ENCODE measurements around the gene IKZF5. TPM values are rescaled to one million over a fixed set of nuclear protein-coding genes. Genes with fewer than 3 reads are reported as not detected.

Gene IKZF5
- total and polyA plus RNA-seq, 2 of the 4 experiments (the other 2 are of a cell fraction) = 2.9 to 4.4 TPM

DNA sequence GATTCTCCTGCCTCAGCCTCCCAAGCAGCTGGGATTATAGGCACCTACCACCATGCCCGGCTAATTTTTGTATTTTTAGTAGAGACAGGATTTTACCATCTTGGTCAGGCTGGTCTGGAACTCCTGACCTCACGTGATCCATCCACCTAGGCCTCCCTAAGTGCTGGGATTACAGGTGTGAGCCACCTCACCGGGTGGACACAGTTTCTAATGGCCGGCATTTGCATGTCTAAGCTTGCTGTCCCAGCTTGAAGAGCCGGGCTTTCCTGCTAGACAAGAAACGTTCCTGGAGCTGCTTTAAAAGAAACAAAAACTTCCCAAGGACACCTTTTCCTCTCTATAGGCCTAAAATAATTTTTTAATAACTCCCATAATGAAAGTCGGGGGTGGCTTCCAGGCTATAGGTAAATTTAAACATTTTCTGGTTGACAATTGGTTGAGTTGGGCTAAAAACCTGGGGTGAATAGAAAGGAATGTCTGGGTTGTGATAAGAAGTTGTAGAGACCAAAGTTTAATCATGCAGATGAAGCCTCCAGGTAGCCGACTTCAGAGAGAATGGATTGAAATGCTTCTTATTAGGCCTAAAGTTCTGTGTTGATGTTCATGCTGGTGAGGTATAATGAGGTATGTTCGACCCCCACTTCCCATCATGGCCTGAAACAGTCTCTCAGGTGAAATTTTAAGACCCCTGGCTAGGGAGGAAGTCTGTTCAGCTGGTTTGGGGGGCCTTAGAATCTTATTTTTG is 9.0 kb upstream of the IKZF5 start:
- Histone ChIP-seq H3K9ac (ENCODE audit: low read depth, low read length) (no peak overlapping the region), H2BK15ac (ENCODE audit: low read depth, low read length) (no peak overlapping the region), H3K79me1 (ENCODE audit: low read depth in 1 of 2, low read length in 2 of 2) (no peaks in the 10 kb centered on the region), H2BK20ac (ENCODE audit: low read depth, low read length) (no peak overlapping the region), H3K4me1 (ENCODE audit: control insufficient read depth, insufficient read depth, low read length) (no peaks in the 10 kb centered on the region), H3K56ac (ENCODE audit: extremely low read depth, insufficient read depth, low read length) (no peak overlapping the region), H3K9me3 (ENCODE audit: control insufficient read depth, insufficient read depth, low read length) (no peaks in the 10 kb centered on the region), H3K14ac (replicated peaks; ENCODE audit: low read depth, low read length) (no peak overlapping the region), H3K4ac (ENCODE audit: low read depth, low read length) (no peak overlapping the region), H4K20me1 (ENCODE audit: insufficient read depth, low read length) (no peaks in the 10 kb centered on the region), H3K4me2 (ENCODE audit: low read depth, low read length) (no peak overlapping the region), H3K27ac (ENCODE audit: insufficient read depth, low read length) (no peak overlapping the region), H3K23ac (ENCODE audit: low read depth, low read length) (no peak overlapping the region), H3K36me3 (ENCODE audit: control insufficient read depth, insufficient read depth, low read length) (no peaks in the 10 kb centered on the region), H3K27me3 (ENCODE audit: control insufficient read depth, insufficient read depth, low read length) (no peaks in the 10 kb centered on the region), H3K18ac (ENCODE audit: low read depth, low read length) (no peak overlapping the region), H2AK5ac (ENCODE audit: low read depth, low read length) (no peak overlapping the region), H2AFZ (replicated peaks; ENCODE audit: low read length, poor library complexity) (no peak overlapping the region), H4K5ac (ENCODE audit: low read depth, low read length) (no peak overlapping the region), H3K4me3 (ENCODE audit: insufficient read depth, low read depth, low read length) (no peak overlapping the region), H4K8ac (ENCODE audit: low read depth in 2 of 2, low read length in 2 of 2) (no peak overlapping the region), H3K9me1 (ENCODE audit: insufficient read depth, low read length) (no peaks in the 10 kb centered on the region), H2AK9ac (replicated peaks; ENCODE audit: low read depth, low read length, poor library complexity) (no peak overlapping the region), H2BK120ac (ENCODE audit: low read depth, low read length) (no peak overlapping the region), H4K91ac (ENCODE audit: insufficient read depth, low read depth, low read length) (no peak overlapping the region), H2BK5ac (ENCODE audit: low read depth, low read length, poor library complexity, severe bottlenecking) (no peak overlapping the region)
- CTCF ChIA-PET = no interaction called here
- no peak for ATAC-seq (ENCODE audit: low read depth)
- BruUV-seq (replicated peaks) = no TSS peak
- intact Hi-C loops (cut with micrococcal nuclease) = no loop called here
- 80% methylated on average over 1 of the region's 9 CpGs; no CpG with 5 or more reads in 1 of the 2 experiments for WGBS, 2 experiments (ENCODE audit: extremely low coverage in 2 of 2, insufficient read length in 1 of 2)
- no peak for DNase-seq
- in situ Hi-C loops (cut with MboI; ENCODE audit: low sequenced_read_pairs) = no loop called here
- dilution Hi-C loops (cut with HindIII; ENCODE audit: low sequenced_read_pairs, unreplicated experiment) = no loop called here
- POLR2A ChIA-PET (ENCODE audit: unreplicated experiment) = no interaction called here
- TF ChIP-seq POLR2A (IDR thresholded peaks at IDR 0.05; ENCODE audit: low read depth, low read length) (no peak), FOS (IDR thresholded peaks at IDR 0.05; ENCODE audit: low read depth, low read length) (no peak), MXI1 (IDR thresholded peaks at IDR 0.05; ENCODE audit: borderline replicate concordance, low read depth, low read length) (no peak), MAFK (IDR thresholded peaks at IDR 0.05; ENCODE audit: low read depth, low read length) (no peak), NFE2L2 (IDR thresholded peaks at IDR 0.05; ENCODE audit: low read depth, low read length) (no peak), BHLHE40 (IDR thresholded peaks at IDR 0.05; ENCODE audit: low read depth, low read length) (no peak), SMC3 (IDR thresholded peaks at IDR 0.05; ENCODE audit: low read depth, low read length) (no peak), CHD1 (IDR thresholded peaks at IDR 0.05; ENCODE audit: low read depth, low read length) (no peak), RFX5 (IDR thresholded peaks at IDR 0.05; ENCODE audit: low read depth, low read length) (no peak), CEBPB (IDR thresholded peaks at IDR 0.05; ENCODE audit: low read depth, low read length) (no peak)
- TF ChIP-seq, protein P1, sequence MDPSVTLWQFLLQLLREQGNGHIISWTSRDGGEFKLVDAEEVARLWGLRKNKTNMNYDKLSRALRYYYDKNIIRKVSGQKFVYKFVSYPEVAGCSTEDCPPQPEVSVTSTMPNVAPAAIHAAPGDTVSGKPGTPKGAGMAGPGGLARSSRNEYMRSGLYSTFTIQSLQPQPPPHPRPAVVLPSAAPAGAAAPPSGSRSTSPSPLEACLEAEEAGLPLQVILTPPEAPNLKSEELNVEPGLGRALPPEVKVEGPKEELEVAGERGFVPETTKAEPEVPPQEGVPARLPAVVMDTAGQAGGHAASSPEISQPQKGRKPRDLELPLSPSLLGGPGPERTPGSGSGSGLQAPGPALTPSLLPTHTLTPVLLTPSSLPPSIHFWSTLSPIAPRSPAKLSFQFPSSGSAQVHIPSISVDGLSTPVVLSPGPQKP (IDR thresholded peaks at IDR 0.05; ENCODE audit: borderline replicate concordance, low read depth, low read length) = no peak
- TF ChIP-seq, protein P2, sequence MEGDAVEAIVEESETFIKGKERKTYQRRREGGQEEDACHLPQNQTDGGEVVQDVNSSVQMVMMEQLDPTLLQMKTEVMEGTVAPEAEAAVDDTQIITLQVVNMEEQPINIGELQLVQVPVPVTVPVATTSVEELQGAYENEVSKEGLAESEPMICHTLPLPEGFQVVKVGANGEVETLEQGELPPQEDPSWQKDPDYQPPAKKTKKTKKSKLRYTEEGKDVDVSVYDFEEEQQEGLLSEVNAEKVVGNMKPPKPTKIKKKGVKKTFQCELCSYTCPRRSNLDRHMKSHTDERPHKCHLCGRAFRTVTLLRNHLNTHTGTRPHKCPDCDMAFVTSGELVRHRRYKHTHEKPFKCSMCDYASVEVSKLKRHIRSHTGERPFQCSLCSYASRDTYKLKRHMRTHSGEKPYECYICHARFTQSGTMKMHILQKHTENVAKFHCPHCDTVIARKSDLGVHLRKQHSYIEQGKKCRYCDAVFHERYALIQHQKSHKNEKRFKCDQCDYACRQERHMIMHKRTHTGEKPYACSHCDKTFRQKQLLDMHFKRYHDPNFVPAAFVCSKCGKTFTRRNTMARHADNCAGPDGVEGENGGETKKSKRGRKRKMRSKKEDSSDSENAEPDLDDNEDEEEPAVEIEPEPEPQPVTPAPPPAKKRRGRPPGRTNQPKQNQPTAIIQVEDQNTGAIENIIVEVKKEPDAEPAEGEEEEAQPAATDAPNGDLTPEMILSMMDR (conservative IDR thresholded peaks at IDR 0.05; ENCODE audit: low read depth, low read length) = no peak

All from IMR-90 (cell line).